ENCODE measurements around the gene SPATA19. TPM values are rescaled to one million over a fixed set of nuclear protein-coding genes. Genes with fewer than 3 reads are reported as not detected.

SPATA19 gene
- total RNA-seq, 1 donor from 2014 or later, result not detected

DNA sequence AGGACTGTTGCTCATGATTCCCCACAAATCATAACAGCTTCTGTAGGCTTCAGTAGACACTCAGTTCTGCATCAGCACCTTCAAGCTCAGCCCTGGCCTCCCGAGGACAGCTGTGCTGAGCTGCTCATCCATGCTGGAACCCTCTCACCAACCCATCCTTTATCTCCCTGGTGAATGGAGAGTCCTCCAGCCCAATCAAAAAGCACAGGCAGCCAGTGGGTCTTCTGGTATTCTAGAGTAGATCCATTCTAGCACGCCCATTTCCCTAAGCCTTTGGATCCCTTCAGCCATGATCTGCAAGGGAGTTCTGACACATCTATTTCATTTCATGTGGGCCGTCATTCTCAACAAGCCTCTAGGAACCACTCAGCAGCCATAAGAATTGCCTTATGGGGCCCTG, 44.6 kb upstream of the SPATA19 start:
- intact Hi-C loops (cut with micrococcal nuclease), result no loop called here
- H3K36me3 ChIP-seq, result no peaks in the 10 kb centered on the region

GRCh38 chr11:133889188-133889587, 43.9 kb upstream of the SPATA19 start:
- H3K27me3 ChIP-seq (ENCODE audit: low read depth), result peaks cover 11% of the 10 kb centered on the region
- intact Hi-C loops (cut with micrococcal nuclease), result no loop called here
- no peak for DNase-seq

More for the DNA sequence above, 44.6 kb upstream of the SPATA19 start:
- H3K4me3 ChIP-seq, result no peak overlapping the region
- no peak overlapping the region for H3K27ac ChIP-seq (replicated peaks)
- H3K4me1 ChIP-seq, result peaks cover 8% of the 10 kb centered on the region
- H3K27me3 ChIP-seq (ENCODE audit: low read depth), result peaks cover 11% of the 10 kb centered on the region
- TF ChIP-seq CTCF (IDR thresholded peaks at IDR 0.05; ENCODE audit: borderline replicate concordance), result no peak
- no peak for DNase-seq
- no peaks in the 10 kb centered on the region for H3K9me3 ChIP-seq (replicated peaks)

DNA sequence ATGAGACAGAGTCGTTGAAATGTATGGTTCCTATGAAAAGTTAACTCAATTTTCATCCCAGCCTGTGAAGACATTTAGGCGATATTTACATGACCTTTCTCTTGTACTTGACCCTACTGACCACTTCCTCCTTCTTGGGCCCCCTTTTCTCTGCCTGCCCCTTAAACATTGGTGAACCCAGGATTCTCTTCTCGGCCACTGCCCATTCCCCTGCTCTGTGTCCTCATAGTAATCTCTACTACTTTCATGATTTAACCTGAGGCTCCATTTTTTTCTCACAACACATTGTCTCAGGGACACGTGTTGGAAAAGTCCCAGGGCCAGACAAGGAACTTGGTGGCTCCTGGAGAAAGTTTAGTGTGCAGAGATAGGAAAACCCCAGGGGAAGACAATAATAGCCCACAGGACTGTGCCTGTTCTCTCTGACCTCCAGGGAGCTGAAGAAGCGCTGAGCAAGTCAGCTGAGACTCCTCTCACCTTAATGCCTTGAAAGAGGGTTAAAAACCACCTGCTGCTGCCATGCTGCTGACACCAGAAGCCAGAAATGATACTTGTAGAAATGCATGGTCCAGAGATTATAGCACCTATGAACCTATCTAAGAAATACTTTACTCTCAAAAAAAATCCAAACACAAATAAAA, 42.5 kb upstream of the SPATA19 start:
- Histone ChIP-seq H3K9me3 (replicated peaks) (no peaks in the 10 kb centered on the region), H3K4me3 (no peak overlapping the region)
- intact Hi-C loops (cut with micrococcal nuclease), result no loop called here

More at GRCh38 chr11:133889188-133889587, 43.9 kb upstream of the SPATA19 start:
- Histone ChIP-seq H3K4me1 (peaks cover under 1% of the 10 kb centered on the region), H3K36me3 (no peaks in the 10 kb centered on the region), H3K9me3 (replicated peaks) (no peaks in the 10 kb centered on the region), H3K27ac (replicated peaks) (no peak overlapping the region), H3K4me3 (no peak overlapping the region)
- TF ChIP-seq CTCF (IDR thresholded peaks at IDR 0.05; ENCODE audit: borderline replicate concordance), result no peak

GRCh38 chr11:133886029-133886428, 40.7 kb upstream of the SPATA19 start:
- no peak for TF ChIP-seq CTCF (IDR thresholded peaks at IDR 0.05; ENCODE audit: borderline replicate concordance)
- no peak for DNase-seq
- Histone ChIP-seq H3K9me3 (replicated peaks) (no peaks in the 10 kb centered on the region), H3K27me3 (ENCODE audit: low read depth) (peaks cover 11% of the 10 kb centered on the region), H3K4me1 (no peaks in the 10 kb centered on the region), H3K27ac (replicated peaks) (no peak overlapping the region), H3K36me3 (no peaks in the 10 kb centered on the region), H3K4me3 (no peak overlapping the region)
- intact Hi-C loops (cut with micrococcal nuclease), result no loop called here

More for the DNA sequence above, 42.5 kb upstream of the SPATA19 start:
- DNase-seq, result no peak
- H3K4me1 ChIP-seq, result no peaks in the 10 kb centered on the region
- H3K36me3 ChIP-seq, result no peaks in the 10 kb centered on the region
- no peak for TF ChIP-seq CTCF (IDR thresholded peaks at IDR 0.05; ENCODE audit: borderline replicate concordance)
- H3K27me3 ChIP-seq (ENCODE audit: low read depth), result peaks cover 11% of the 10 kb centered on the region
- no peak overlapping the region for H3K27ac ChIP-seq (replicated peaks)

GRCh38 chr11:133872160-133872559, 26.8 kb upstream of the SPATA19 start:
- H3K27me3 ChIP-seq (ENCODE audit: low read depth), result no peaks in the 10 kb centered on the region
- no peak overlapping the region for H3K4me3 ChIP-seq
- H3K27ac ChIP-seq (replicated peaks), result no peak overlapping the region
- TF ChIP-seq CTCF (IDR thresholded peaks at IDR 0.05; ENCODE audit: borderline replicate concordance), result no peak
- intact Hi-C loops (cut with micrococcal nuclease), result no loop called here
- H3K9me3 ChIP-seq (replicated peaks), result peaks cover 13% of the 10 kb centered on the region
- no peak for DNase-seq
- peaks cover 5% of the 10 kb centered on the region for H3K4me1 ChIP-seq
- no peaks in the 10 kb centered on the region for H3K36me3 ChIP-seq

Measured in left ventricle myocardium inferior (tissue), 1 donor.